Transverse colon (tissue), 4 donors: Measurements from ENCODE around the gene VPS13C. TPM values are rescaled to one million over a fixed set of nuclear protein-coding genes. Genes with fewer than 3 reads are reported as not detected.

ENCODE experiments used
- DNase-seq: peaks from one replicate; pipeline ENCODE4 v3.0.0-alpha.2; 2019
- H3K27ac ChIP-seq, 4 donors: fragments of 200-600 bp; sonication (generic); 2 replicates each; pipeline ENCODE4 v1.5.1; 2016 to 2018; ENCODE audit warnings: inconsistent platforms in 4 of 4
- H3K27me3 ChIP-seq: fragments of 200-600 bp; sonication (generic); 2 replicates; pipeline ENCODE4 v1.5.1; 2017; ENCODE audit warnings: inconsistent platforms
- H3K36me3 ChIP-seq, 4 donors: fragments of 200-600 bp; sonication (generic); 2 replicates each; pipeline ENCODE4 v1.5.1; 2017 to 2019; ENCODE audit warnings: inconsistent platforms in 4 of 4
- H3K4me1 ChIP-seq, 4 donors: fragments of 200-600 bp; sonication (generic); 2 replicates each; pipeline ENCODE4 v1.5.1; 2017 to 2020; ENCODE audit warnings: inconsistent platforms in 4 of 4
- H3K4me3 ChIP-seq, 4 donors: fragments of 200-600 bp; sonication (generic); 1 replicate in 1 of 4; 2 replicates in 3 of 4; pipeline versions ENCODE4 v1.5.1 to v1.6.1; 2017 to 2019; ENCODE audit warnings: inconsistent platforms in 4 of 4
- H3K9me3 ChIP-seq, 2 donors: fragments of 200-600 bp; sonication (generic); 2 replicates each; pipeline ENCODE4 v1.5.1; 2017 to 2019; ENCODE audit warnings: inconsistent platforms in 2 of 2
- CTCF ChIP-seq, 5 experiments: fragments of 200-600 bp in 3 of 5; fragments of 450-650 bp in 2 of 5; sonication (generic) in 3 of 5; IDR thresholded peaks; 1 replicate in 2 of 5; 2 replicates in 3 of 5; pipeline ENCODE4 v1.5.1; 2016 to 2017; ENCODE audit warnings: antibody characterized with exemption in 5 of 5, inconsistent platforms in 3 of 5, mild to moderate bottlenecking in 2 of 5, moderate library complexity in 1 of 5
- EP300 ChIP-seq: sonication (generic); formaldehyde crosslinking; IDR thresholded peaks from one replicate; pipeline ENCODE4 v1.6.1; 2017; ENCODE audit warnings: antibody characterized with exemption, low read depth
- POLR2A ChIP-seq: fragments of 450-650 bp; IDR thresholded peaks from one replicate; pipeline ENCODE4 v1.6.1; 2016; ENCODE audit warnings: antibody characterized with exemption, mild to moderate bottlenecking, moderate library complexity
- POLR2AphosphoS5 ChIP-seq, 3 donors: sonication (generic); formaldehyde crosslinking; IDR thresholded peaks; one replicate each; pipeline ENCODE4 v1.6.1; 2016; ENCODE audit warnings: antibody characterized with exemption in 3 of 3
- WGBS, 2 donors: methylation state at CpG; one replicate each; pipeline ENCODE4 v1.1.5; 2018; ENCODE audit warnings: low coverage in 1 of 2; 5-methylcytosine and 5-hydroxymethylcytosine counted together
- in situ Hi-C, 4 donors: fragments of 200-750 bp; cut with MboI; loops; one replicate each; pipeline versions ENCODE4 v1.15.0 to v1.15.1; 2017; ENCODE audit warnings: low sequenced_read_pairs in 3 of 4, low pct_ligation_motif_present in 1 of 4, low pct_unique_long_range_greater_than_20kb in 1 of 4
- intact Hi-C: fragments of 100-400 bp; cut with DNase I; formaldehyde crosslinking; loops from one replicate; pipeline ENCODE4 v1.15.1; 2023; ENCODE audit warnings: low total_unique reads
- total RNA-seq, 4 donors: library from RNA; depleted of rRNA; stranded (reverse); fragments of >200 nt; gene quantifications; one replicate each; pipeline ENCODE4 v1.1.0, GENCODE V29; 2016

Gene VPS13C
- total RNA-seq, 4 donors from 2014 or later, result 48.3 to 105 (median 73.2) TPM

GRCh38 chr15:62090988-62091387, 30.7 kb upstream of the VPS13C start:
- intact Hi-C loops, result no loop called here

GRCh38 chr15:62089616-62090015, 29.4 kb upstream of the VPS13C start:
- no peak for DNase-seq
- in situ Hi-C loops (no loop called here), intact Hi-C loops (no loop called here)
- Histone ChIP-seq H3K27ac (no peak overlapping the region), H3K27me3 (no peaks in the 10 kb centered on the region), H3K4me3 (no peak overlapping the region), H3K9me3 (no peaks in the 10 kb centered on the region), H3K4me1 (peaks cover 0 to 12% (median 0%) of the 10 kb centered on the region in 4 donors), H3K36me3 (no peaks in the 10 kb centered on the region)
- no peak for TF ChIP-seq POLR2AphosphoS5 (IDR thresholded peaks at IDR 0.05)
- 57 to 69% methylated on average over 2 of the region's 2 CpGs for WGBS, 2 donors

More at GRCh38 chr15:62090988-62091387, 30.7 kb upstream of the VPS13C start:
- no peak for DNase-seq
- TF ChIP-seq EP300 (no peak), POLR2AphosphoS5 (IDR thresholded peaks at IDR 0.05) (no peak), POLR2A (no peak), CTCF (IDR thresholded peaks at IDR 0.05) (no peak)
- H3K4me3 ChIP-seq, result no peak overlapping the region
- H3K36me3 ChIP-seq, result no peaks in the 10 kb centered on the region
- 60 to 90% methylated on average over 2 to 7 of the region's 7 CpGs for WGBS, 2 donors
- in situ Hi-C loops, result no loop called here
- no peak overlapping the region for H3K27ac ChIP-seq
- H3K9me3 ChIP-seq, result no peaks in the 10 kb centered on the region
- peaks cover 0 to 12% (median 0%) of the 10 kb centered on the region in 4 donors for H3K4me1 ChIP-seq
- H3K27me3 ChIP-seq, result no peaks in the 10 kb centered on the region

DNA sequence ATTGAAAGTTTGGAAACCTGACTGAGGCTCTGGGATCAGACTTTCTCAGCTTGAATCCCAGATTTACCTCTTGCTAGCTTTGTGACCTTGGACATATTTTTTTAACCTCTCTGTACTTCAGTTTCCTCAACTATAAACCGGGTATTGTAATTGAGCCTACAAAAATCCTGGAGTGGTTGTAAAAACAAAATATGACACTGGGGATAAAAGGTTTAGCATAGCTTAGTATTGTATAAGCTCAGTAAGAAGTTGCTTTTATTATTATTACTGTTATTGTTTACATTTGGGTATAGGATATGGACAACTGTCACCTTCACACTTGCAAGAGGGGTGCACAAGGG, 28.1 kb upstream of the VPS13C start:
- Histone ChIP-seq H3K4me3 (no peak overlapping the region), H3K9me3 (no peaks in the 10 kb centered on the region), H3K36me3 (no peaks in the 10 kb centered on the region), H3K27ac (no peak overlapping the region), H3K27me3 (no peaks in the 10 kb centered on the region), H3K4me1 (peaks cover 0 to 12% (median under 1%) of the 10 kb centered on the region in 4 donors)
- WGBS, 2 donors, result 26 to 27% methylated on average over 1 of the region's 1 CpG
- intact Hi-C loops, result no loop called here
- in situ Hi-C loops, result no loop called here
- DNase-seq, result no peak
- no peak for TF ChIP-seq CTCF (IDR thresholded peaks at IDR 0.05)
- no peak for TF ChIP-seq POLR2A

GRCh38 chr15:62087671-62088352, 27.6 kb upstream of the VPS13C start:
- intact Hi-C loops (no loop called here), in situ Hi-C loops (no loop called here)
- Histone ChIP-seq H3K27me3 (no peaks in the 10 kb centered on the region), H3K36me3 (no peaks in the 10 kb centered on the region), H3K4me1 (peaks cover 0 to 12% (median 2%) of the 10 kb centered on the region in 4 donors), H3K9me3 (no peaks in the 10 kb centered on the region), H3K27ac (no peak overlapping the region), H3K4me3 (no peak overlapping the region)
- WGBS, 2 donors, result 29 to 60% methylated on average over 2 to 5 of the region's 5 CpGs
- TF ChIP-seq POLR2AphosphoS5 (IDR thresholded peaks at IDR 0.05) (no peak), POLR2A (no peak), CTCF (IDR thresholded peaks at IDR 0.05) (no peak), EP300 (no peak)
- no peak for DNase-seq

GRCh38 chr15:62085740-62086139, 25.5 kb upstream of the VPS13C start:
- DNase-seq, result no peak
- WGBS, 2 donors, result 63 to 87% methylated on average over 4 of the region's 4 CpGs

More at GRCh38 chr15:62085740-62086139, 25.5 kb upstream of the VPS13C start:
- Histone ChIP-seq H3K4me3 (no peak overlapping the region), H3K27me3 (no peaks in the 10 kb centered on the region), H3K27ac (no peak overlapping the region), H3K9me3 (no peaks in the 10 kb centered on the region), H3K4me1 (peaks cover 0 to 12% (median 2%) of the 10 kb centered on the region in 4 donors), H3K36me3 (no peaks in the 10 kb centered on the region)
- no peak for TF ChIP-seq EP300
- TF ChIP-seq POLR2AphosphoS5 (IDR thresholded peaks at IDR 0.05), result no peak
- no peak for TF ChIP-seq CTCF (IDR thresholded peaks at IDR 0.05)
- TF ChIP-seq POLR2A, result no peak
- intact Hi-C loops (no loop called here), in situ Hi-C loops (no loop called here)
